HCT116 (cell line): ENCODE results near the gene SCRN2.

Experiments used
- EZH2 ChIP-seq: fragments of 200-600 bp; sonication (generic); IDR thresholded peaks from 2 replicates; pipeline ENCODE4 v1.6.1; 2017; ENCODE audit warnings: antibody characterized with exemption, mixed run types
- POLR2A ChIP-seq: IDR thresholded peaks from 2 replicates; pipeline ENCODE4 v1.7.0; 2011; ENCODE audit warnings: borderline replicate concordance; ENCODE audit not compliant: insufficient read depth, insufficient read length; ENCODE audit errors: extremely low read depth
- POLR2AphosphoS5 ChIP-seq: IDR thresholded peaks from 2 replicates; pipeline ENCODE4 v1.6.1; 2011; ENCODE audit warnings: mild to moderate bottlenecking, low read depth, low read length, moderate library complexity
- REST ChIP-seq: IDR thresholded peaks from 2 replicates; pipeline ENCODE4 v1.6.1; 2012; ENCODE audit warnings: low read depth
- SP1 ChIP-seq: IDR thresholded peaks from 2 replicates; pipeline ENCODE4 v1.6.1; 2012; ENCODE audit warnings: low read depth
- SRF ChIP-seq: IDR thresholded peaks from 2 replicates; pipeline ENCODE4 v1.6.1; 2012; ENCODE audit warnings: low read depth
- ZBTB33 ChIP-seq: IDR thresholded peaks from 2 replicates; pipeline ENCODE4 v1.6.1; 2011; ENCODE audit warnings: mild to moderate bottlenecking, low read length, moderate library complexity; ENCODE audit not compliant: insufficient replicate concordance; ENCODE audit errors: extremely low read depth
- TF ChIP-seq, protein P1 (sequence below), 3 experiments: fragments of 200-600 bp in 1 of 3; sonication (generic) in 1 of 3; IDR thresholded peaks in 2 of 3; conservative IDR thresholded peaks in 1 of 3; 2 replicates each; pipeline ENCODE4 v1.5.1; 2012 to 2017; ENCODE audit warnings: low read depth in 2 of 3, low read length in 2 of 3, antibody characterized with exemption in 1 of 3, borderline replicate concordance in 1 of 3, control low read depth in 1 of 3, mild to moderate bottlenecking in 1 of 3, mixed read lengths in 1 of 3, mixed run types in 1 of 3, moderate library complexity in 1 of 3; ENCODE audit not compliant: insufficient read depth in 1 of 3

GRCh38 chr17:47882247-47882646 is 41.2 kb upstream of the SCRN2 start:
- TF ChIP-seq, protein P1, sequence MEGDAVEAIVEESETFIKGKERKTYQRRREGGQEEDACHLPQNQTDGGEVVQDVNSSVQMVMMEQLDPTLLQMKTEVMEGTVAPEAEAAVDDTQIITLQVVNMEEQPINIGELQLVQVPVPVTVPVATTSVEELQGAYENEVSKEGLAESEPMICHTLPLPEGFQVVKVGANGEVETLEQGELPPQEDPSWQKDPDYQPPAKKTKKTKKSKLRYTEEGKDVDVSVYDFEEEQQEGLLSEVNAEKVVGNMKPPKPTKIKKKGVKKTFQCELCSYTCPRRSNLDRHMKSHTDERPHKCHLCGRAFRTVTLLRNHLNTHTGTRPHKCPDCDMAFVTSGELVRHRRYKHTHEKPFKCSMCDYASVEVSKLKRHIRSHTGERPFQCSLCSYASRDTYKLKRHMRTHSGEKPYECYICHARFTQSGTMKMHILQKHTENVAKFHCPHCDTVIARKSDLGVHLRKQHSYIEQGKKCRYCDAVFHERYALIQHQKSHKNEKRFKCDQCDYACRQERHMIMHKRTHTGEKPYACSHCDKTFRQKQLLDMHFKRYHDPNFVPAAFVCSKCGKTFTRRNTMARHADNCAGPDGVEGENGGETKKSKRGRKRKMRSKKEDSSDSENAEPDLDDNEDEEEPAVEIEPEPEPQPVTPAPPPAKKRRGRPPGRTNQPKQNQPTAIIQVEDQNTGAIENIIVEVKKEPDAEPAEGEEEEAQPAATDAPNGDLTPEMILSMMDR (IDR thresholded peaks at IDR 0.05 in 2 of 3, conservative IDR thresholded peaks at IDR 0.05 in 1 of 3; ENCODE audit: borderline replicate concordance in 1 of 3, insufficient read depth in 1 of 3, low read depth in 2 of 3, low read length in 2 of 3) = no peak
- TF ChIP-seq POLR2A (no peak), REST (no peak), SP1 (no peak), SRF (no peak), POLR2AphosphoS5 (no peak), EZH2 (no peak), ZBTB33 (no peak)
